Neural cell (in vitro differentiated cells): ENCODE measurements around the gene ZNF326. TPM values are rescaled to one million over a fixed set of nuclear protein-coding genes. Genes with fewer than 3 reads are reported as not detected.

Experiments used
- H2AFZ ChIP-seq: fragments of 200-600, 300-800 bp; sonication (generic), shearing (Covaris generic); 2 replicates; pipeline ENCODE4 v1.6.0; 2014; ENCODE audit warnings: low read depth, mild to moderate bottlenecking, antibody characterized with exemption, low read length, moderate library complexity
- H3F3A ChIP-seq: fragments of 200-600 bp; shearing (Covaris generic); 2 replicates; pipeline ENCODE4 v1.6.1; 2016; ENCODE audit warnings: mild to moderate bottlenecking, moderate library complexity, mixed read lengths, antibody characterized with exemption, low read length; ENCODE audit not compliant: insufficient read depth, poor library complexity, severe bottlenecking
- H3K27ac ChIP-seq: fragments of 200-600, 300-800 bp; sonication (generic), shearing (Covaris generic); 2 replicates; pipeline ENCODE4 v1.5.1; 2014; ENCODE audit warnings: mild to moderate bottlenecking, low read length, moderate library complexity
- H3K27me3 ChIP-seq: fragments of 300-800, 200-600 bp; sonication (generic), shearing (Covaris generic); 2 replicates; pipeline ENCODE4 v1.6.0; 2014; ENCODE audit warnings: mild to moderate bottlenecking, low read depth, low read length, moderate library complexity; ENCODE audit not compliant: insufficient read depth
- H3K36me3 ChIP-seq: fragments of 300-800, 200-600 bp; sonication (generic), shearing (Covaris generic); 2 replicates; pipeline ENCODE4 v1.5.1; 2014; ENCODE audit warnings: mild to moderate bottlenecking, antibody characterized with exemption, low read length, moderate library complexity; ENCODE audit not compliant: insufficient read depth
- H3K4me2 ChIP-seq: fragments of 300-800, 200-600 bp; sonication (generic), shearing (Covaris generic); 2 replicates; pipeline ENCODE4 v1.6.0; 2014; ENCODE audit warnings: mild to moderate bottlenecking, low read length
- H3K4me3 ChIP-seq: fragments of 300-800, 200-600 bp; sonication (generic), shearing (Covaris generic); 2 replicates; pipeline ENCODE4 v1.5.1; 2014; ENCODE audit warnings: mild to moderate bottlenecking, low read length, moderate library complexity
- H3K79me2 ChIP-seq: fragments of 200-600 bp; shearing (Covaris generic); replicated peaks from 2 replicates; pipeline ENCODE4 v1.6.0; 2014; ENCODE audit warnings: mild to moderate bottlenecking, low read length, moderate library complexity; ENCODE audit not compliant: insufficient read depth
- H3K9ac ChIP-seq: fragments of 300-800, 200-600 bp; sonication (generic), shearing (Covaris generic); 2 replicates; pipeline ENCODE4 v1.6.1; 2016; ENCODE audit warnings: mild to moderate bottlenecking, low read length, mixed read lengths
- H3K9me2 ChIP-seq: fragments of 200-600 bp; shearing (Covaris generic); 2 replicates; pipeline ENCODE4 v1.6.1; 2016; ENCODE audit warnings: mild to moderate bottlenecking, low read length, mixed read lengths; ENCODE audit not compliant: insufficient read depth
- H3K9me3 ChIP-seq: fragments of 200-600, 300-800 bp; sonication (generic), shearing (Covaris generic); 2 replicates; pipeline ENCODE4 v1.6.1; 2016; ENCODE audit warnings: mild to moderate bottlenecking, mixed run types, low read length, moderate library complexity, mixed read lengths
- H4K20me1 ChIP-seq: fragments of 200-600 bp; shearing (Covaris generic); 2 replicates; pipeline ENCODE4 v1.6.1; 2016; ENCODE audit warnings: mild to moderate bottlenecking, mixed run types; ENCODE audit not compliant: insufficient read depth
- EP300 ChIP-seq: fragments of 450-650 bp; conservative IDR thresholded peaks from 2 replicates; pipeline ENCODE4 v1.6.1; 2014; ENCODE audit warnings: antibody characterized with exemption, mild to moderate bottlenecking, moderate library complexity; ENCODE audit not compliant: poor library complexity, severe bottlenecking
- EZH2 ChIP-seq: fragments of 200-600, 300-800 bp; shearing (Covaris generic), sonication (generic); IDR thresholded peaks from 2 replicates; pipeline ENCODE4 v1.6.1; 2014; ENCODE audit warnings: antibody characterized with exemption, low read length, borderline replicate concordance, mild to moderate bottlenecking; ENCODE audit not compliant: insufficient read depth, poor library complexity, severe bottlenecking
- MXI1 ChIP-seq: fragments of 450-650 bp; conservative IDR thresholded peaks from 2 replicates; pipeline ENCODE4 v1.6.1; 2014; ENCODE audit warnings: antibody characterized with exemption, mild to moderate bottlenecking; ENCODE audit not compliant: poor library complexity, severe bottlenecking
- POLR2AphosphoS5 ChIP-seq: IDR thresholded peaks from 2 replicates; pipeline ENCODE4 v1.6.1; 2012
- RAD21 ChIP-seq: fragments of 450-650 bp; conservative IDR thresholded peaks from 2 replicates; pipeline ENCODE4 v1.6.1; 2014; ENCODE audit warnings: antibody characterized with exemption, mild to moderate bottlenecking, moderate library complexity
- SMC3 ChIP-seq: fragments of 450-650 bp; conservative IDR thresholded peaks from 2 replicates; pipeline ENCODE4 v1.6.1; 2014; ENCODE audit warnings: antibody characterized with exemption, mild to moderate bottlenecking, moderate library complexity; ENCODE audit not compliant: poor library complexity
- TAF1 ChIP-seq: IDR thresholded peaks from 2 replicates; pipeline ENCODE4 v1.6.1; 2012; ENCODE audit warnings: low read depth
- polyA plus RNA-seq: library from polyadenylated mRNA; depleted of rRNA; stranded (reverse); fragments of >200 nt; gene quantifications from 2 replicates; pipeline ENCODE4 v1.2.3, GENCODE V29; 2014
- TF ChIP-seq, protein P1 (sequence below): fragments of 450-650 bp; IDR thresholded peaks from 2 replicates; pipeline ENCODE4 v1.5.1; 2014; ENCODE audit warnings: antibody characterized with exemption, mild to moderate bottlenecking, moderate library complexity; ENCODE audit not compliant: poor library complexity, severe bottlenecking
- TF ChIP-seq, protein P2 (sequence below): IDR thresholded peaks from 2 replicates; pipeline ENCODE4 v1.6.1; 2012; ENCODE audit warnings: borderline replicate concordance

ZNF326 gene
- polyA plus RNA-seq, 1 donor from 2014 or later, result 65.0 TPM

DNA sequence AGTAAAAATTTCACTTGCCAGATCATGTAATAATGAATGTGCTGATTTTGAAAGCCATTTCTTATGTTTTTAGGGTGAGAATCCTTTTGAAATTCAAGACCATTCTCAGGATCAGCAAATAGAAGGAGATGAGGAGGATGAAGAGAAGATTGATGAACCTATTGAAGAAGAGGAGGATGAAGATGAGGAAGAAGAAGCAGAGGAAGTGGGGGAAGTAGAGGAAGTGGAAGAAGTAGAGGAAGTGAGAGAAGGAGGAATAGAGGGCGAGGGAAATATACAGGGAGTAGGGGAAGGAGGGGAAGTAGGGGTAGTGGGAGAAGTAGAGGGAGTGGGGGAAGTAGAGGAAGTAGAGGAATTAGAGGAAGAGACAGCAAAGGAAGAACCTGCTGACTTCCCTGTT, 32.4 kb downstream of the ZNF326 start:
- TF ChIP-seq, protein P1, sequence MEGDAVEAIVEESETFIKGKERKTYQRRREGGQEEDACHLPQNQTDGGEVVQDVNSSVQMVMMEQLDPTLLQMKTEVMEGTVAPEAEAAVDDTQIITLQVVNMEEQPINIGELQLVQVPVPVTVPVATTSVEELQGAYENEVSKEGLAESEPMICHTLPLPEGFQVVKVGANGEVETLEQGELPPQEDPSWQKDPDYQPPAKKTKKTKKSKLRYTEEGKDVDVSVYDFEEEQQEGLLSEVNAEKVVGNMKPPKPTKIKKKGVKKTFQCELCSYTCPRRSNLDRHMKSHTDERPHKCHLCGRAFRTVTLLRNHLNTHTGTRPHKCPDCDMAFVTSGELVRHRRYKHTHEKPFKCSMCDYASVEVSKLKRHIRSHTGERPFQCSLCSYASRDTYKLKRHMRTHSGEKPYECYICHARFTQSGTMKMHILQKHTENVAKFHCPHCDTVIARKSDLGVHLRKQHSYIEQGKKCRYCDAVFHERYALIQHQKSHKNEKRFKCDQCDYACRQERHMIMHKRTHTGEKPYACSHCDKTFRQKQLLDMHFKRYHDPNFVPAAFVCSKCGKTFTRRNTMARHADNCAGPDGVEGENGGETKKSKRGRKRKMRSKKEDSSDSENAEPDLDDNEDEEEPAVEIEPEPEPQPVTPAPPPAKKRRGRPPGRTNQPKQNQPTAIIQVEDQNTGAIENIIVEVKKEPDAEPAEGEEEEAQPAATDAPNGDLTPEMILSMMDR, result no peak
- H3K9ac ChIP-seq, result no peak overlapping the region
- H4K20me1 ChIP-seq, result no peaks in the 10 kb centered on the region
- H3K9me2 ChIP-seq, result no peaks in the 10 kb centered on the region
- no peaks in the 10 kb centered on the region for H3F3A ChIP-seq
- H3K4me3 ChIP-seq, result no peak overlapping the region
- no peak overlapping the region for H3K27ac ChIP-seq
- H3K27me3 ChIP-seq, result no peaks in the 10 kb centered on the region
- no peaks in the 10 kb centered on the region for H3K79me2 ChIP-seq
- H2AFZ ChIP-seq, result no peak overlapping the region
- H3K4me2 ChIP-seq, result no peak overlapping the region
- peaks cover 20% of the 10 kb centered on the region for H3K36me3 ChIP-seq
- H3K9me3 ChIP-seq, result no peaks in the 10 kb centered on the region

DNA sequence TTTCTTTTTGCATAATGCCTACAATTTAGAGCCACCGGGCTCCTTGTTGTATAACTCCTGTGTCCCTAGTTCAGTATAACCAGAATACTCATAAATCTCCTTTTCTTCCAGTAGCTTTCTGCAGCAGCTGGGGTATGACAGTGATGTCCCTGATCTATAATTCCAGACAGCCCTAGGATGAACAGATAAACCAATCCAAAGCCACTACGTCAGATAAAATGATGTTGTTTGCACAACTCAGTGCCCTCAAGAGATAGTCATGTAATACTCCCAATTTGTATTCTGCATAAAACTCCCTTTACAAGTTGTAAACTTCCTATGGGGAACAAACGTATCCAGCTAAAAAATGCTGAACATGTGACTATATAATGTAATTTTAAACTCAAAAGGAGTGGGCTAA, 44.7 kb downstream of the ZNF326 start:
- Histone ChIP-seq H3K9me2 (no peaks in the 10 kb centered on the region), H3K79me2 (no peaks in the 10 kb centered on the region), H3F3A (no peaks in the 10 kb centered on the region), H3K27ac (no peak overlapping the region), H3K27me3 (no peaks in the 10 kb centered on the region), H3K9ac (no peak overlapping the region), H4K20me1 (no peaks in the 10 kb centered on the region), H3K4me2 (no peak overlapping the region), H3K36me3 (no peaks in the 10 kb centered on the region), H3K4me3 (no peak overlapping the region), H3K9me3 (no peaks in the 10 kb centered on the region), H2AFZ (no peak overlapping the region)
- TF ChIP-seq SMC3, result no peak
- TF ChIP-seq RAD21, result no peak
- TF ChIP-seq TAF1, result no peak
- no peak for TF ChIP-seq POLR2AphosphoS5
- TF ChIP-seq, protein P2, sequence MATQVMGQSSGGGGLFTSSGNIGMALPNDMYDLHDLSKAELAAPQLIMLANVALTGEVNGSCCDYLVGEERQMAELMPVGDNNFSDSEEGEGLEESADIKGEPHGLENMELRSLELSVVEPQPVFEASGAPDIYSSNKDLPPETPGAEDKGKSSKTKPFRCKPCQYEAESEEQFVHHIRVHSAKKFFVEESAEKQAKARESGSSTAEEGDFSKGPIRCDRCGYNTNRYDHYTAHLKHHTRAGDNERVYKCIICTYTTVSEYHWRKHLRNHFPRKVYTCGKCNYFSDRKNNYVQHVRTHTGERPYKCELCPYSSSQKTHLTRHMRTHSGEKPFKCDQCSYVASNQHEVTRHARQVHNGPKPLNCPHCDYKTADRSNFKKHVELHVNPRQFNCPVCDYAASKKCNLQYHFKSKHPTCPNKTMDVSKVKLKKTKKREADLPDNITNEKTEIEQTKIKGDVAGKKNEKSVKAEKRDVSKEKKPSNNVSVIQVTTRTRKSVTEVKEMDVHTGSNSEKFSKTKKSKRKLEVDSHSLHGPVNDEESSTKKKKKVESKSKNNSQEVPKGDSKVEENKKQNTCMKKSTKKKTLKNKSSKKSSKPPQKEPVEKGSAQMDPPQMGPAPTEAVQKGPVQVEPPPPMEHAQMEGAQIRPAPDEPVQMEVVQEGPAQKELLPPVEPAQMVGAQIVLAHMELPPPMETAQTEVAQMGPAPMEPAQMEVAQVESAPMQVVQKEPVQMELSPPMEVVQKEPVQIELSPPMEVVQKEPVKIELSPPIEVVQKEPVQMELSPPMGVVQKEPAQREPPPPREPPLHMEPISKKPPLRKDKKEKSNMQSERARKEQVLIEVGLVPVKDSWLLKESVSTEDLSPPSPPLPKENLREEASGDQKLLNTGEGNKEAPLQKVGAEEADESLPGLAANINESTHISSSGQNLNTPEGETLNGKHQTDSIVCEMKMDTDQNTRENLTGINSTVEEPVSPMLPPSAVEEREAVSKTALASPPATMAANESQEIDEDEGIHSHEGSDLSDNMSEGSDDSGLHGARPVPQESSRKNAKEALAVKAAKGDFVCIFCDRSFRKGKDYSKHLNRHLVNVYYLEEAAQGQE, result no peak
- TF ChIP-seq, protein P1, result no peak

DNA sequence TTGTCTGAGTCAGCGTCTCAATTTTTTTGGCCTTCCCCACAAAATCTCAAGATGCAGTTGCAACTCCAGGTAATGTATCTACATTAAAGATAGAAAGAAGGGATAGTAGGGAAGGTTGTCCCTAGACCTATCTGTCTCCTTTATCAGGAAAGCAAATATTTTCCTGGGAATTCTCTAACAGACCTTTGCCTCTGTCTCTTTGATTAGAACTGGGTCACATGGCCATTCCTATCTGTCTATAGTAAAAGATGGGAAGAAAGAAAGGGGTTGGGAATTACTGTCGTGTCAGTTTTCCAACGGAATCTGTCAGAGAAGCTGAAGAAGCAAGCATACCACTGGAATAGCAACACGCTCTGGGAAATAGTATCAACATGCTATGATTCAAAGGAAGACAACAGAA, 48.7 kb downstream of the ZNF326 start:
- Histone ChIP-seq H3K4me3 (no peak overlapping the region), H4K20me1 (no peaks in the 10 kb centered on the region), H3K9me3 (no peaks in the 10 kb centered on the region), H3F3A (no peaks in the 10 kb centered on the region), H3K79me2 (no peaks in the 10 kb centered on the region), H3K4me2 (no peak overlapping the region), H3K36me3 (no peaks in the 10 kb centered on the region), H2AFZ (no peak overlapping the region), H3K27ac (no peak overlapping the region), H3K9me2 (no peaks in the 10 kb centered on the region), H3K27me3 (no peaks in the 10 kb centered on the region), H3K9ac (no peak overlapping the region)
- TF ChIP-seq TAF1 (no peak), EP300 (no peak), POLR2AphosphoS5 (no peak), MXI1 (no peak), EZH2 (no peak)
- TF ChIP-seq, protein P1, result no peak
- TF ChIP-seq, protein P2, result no peak
